ENCODE measurements around the gene HCN3. TPM values are rescaled to one million over a fixed set of nuclear protein-coding genes. Genes with fewer than 3 reads are reported as not detected.

Gene HCN3
- total and polyA plus RNA-seq, 2 of the 13 experiments (the other 11 are each of a cell fraction or from before 2014, with no cell fraction given): 2.4 to 10.2 TPM

DNA sequence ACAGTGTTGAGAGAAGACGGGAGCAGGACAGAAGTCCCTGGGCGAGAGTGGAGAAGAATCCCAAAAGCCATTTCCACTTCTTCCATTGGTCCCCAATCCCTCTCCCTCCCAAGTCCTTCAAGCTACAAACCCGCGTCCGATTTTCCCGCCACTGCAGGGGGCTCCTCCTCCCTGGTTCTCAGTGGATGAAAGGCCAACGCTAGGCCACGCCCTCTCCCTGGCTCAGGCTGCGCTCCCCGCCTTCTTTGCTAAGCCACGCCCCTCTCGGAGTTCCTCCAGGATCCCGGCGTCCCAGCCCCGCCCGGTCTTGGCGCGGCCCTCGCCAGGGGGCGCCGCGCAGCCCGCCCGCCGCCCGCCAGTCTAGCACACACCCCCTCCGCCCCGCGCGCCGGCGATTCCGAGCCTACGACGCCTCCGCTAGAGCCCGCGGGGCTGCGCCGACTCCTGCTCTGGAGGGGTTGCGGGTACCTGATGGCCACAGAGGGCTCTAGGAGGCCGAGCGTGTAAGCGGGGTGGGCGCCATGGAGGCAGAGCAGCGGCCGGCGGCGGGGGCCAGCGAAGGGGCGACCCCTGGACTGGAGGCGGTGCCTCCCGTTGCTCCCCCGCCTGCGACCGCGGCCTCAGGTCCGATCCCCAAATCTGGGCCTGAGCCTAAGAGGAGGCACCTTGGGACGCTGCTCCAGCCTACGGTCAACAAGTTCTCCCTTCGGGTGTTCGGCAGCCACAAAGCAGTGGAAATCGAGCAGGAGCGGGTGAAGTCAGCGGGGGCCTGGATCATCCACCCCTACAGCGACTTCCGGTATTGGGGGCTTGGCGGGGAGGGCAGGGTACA lies at the start of gene HCN3 (continued):
- TF ChIP-seq ZNF615 (CRISPR knock-in tag; IDR thresholded peaks at IDR 0.05; ENCODE audit: borderline replicate concordance): no peak
- TF ChIP-seq, protein P1, sequence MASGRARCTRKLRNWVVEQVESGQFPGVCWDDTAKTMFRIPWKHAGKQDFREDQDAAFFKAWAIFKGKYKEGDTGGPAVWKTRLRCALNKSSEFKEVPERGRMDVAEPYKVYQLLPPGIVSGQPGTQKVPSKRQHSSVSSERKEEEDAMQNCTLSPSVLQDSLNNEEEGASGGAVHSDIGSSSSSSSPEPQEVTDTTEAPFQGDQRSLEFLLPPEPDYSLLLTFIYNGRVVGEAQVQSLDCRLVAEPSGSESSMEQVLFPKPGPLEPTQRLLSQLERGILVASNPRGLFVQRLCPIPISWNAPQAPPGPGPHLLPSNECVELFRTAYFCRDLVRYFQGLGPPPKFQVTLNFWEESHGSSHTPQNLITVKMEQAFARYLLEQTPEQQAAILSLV (CRISPR knock-in tag; IDR thresholded peaks at IDR 0.05; ENCODE audit: borderline replicate concordance): peak; percentile 89; the same call in 1 of the 2 replicates
- TF ChIP-seq, protein P2, sequence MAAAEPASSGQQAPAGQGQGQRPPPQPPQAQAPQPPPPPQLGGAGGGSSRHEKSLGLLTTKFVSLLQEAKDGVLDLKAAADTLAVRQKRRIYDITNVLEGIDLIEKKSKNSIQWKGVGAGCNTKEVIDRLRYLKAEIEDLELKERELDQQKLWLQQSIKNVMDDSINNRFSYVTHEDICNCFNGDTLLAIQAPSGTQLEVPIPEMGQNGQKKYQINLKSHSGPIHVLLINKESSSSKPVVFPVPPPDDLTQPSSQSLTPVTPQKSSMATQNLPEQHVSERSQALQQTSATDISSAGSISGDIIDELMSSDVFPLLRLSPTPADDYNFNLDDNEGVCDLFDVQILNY (CRISPR knock-in tag; conservative IDR thresholded peaks at IDR 0.05): peak; percentile 93
- no peak for TF ChIP-seq ZNF644 (CRISPR knock-in tag; IDR thresholded peaks at IDR 0.05; ENCODE audit: low read depth)
- 0 out of 2 replicates have a peak, but pooled peaks have one; percentile 52 for TF ChIP-seq ZNF274 (CRISPR knock-in tag; IDR thresholded peaks at IDR 0.05)
- TF ChIP-seq IKZF1 (IDR thresholded peaks at IDR 0.05): no peak
- no peak for TF ChIP-seq ZNF672 (CRISPR knock-in tag; IDR thresholded peaks at IDR 0.05)
- TF ChIP-seq, protein P3, sequence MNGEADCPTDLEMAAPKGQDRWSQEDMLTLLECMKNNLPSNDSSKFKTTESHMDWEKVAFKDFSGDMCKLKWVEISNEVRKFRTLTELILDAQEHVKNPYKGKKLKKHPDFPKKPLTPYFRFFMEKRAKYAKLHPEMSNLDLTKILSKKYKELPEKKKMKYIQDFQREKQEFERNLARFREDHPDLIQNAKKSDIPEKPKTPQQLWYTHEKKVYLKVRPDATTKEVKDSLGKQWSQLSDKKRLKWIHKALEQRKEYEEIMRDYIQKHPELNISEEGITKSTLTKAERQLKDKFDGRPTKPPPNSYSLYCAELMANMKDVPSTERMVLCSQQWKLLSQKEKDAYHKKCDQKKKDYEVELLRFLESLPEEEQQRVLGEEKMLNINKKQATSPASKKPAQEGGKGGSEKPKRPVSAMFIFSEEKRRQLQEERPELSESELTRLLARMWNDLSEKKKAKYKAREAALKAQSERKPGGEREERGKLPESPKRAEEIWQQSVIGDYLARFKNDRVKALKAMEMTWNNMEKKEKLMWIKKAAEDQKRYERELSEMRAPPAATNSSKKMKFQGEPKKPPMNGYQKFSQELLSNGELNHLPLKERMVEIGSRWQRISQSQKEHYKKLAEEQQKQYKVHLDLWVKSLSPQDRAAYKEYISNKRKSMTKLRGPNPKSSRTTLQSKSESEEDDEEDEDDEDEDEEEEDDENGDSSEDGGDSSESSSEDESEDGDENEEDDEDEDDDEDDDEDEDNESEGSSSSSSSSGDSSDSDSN (CRISPR knock-in tag; IDR thresholded peaks at IDR 0.05): peak; percentile 74; the same call in 1 of the 2 replicates
- TF ChIP-seq ZZZ3 (CRISPR knock-in tag; IDR thresholded peaks at IDR 0.05; ENCODE audit: borderline replicate concordance): no peak
- no peak for TF ChIP-seq SMARCE1 (IDR thresholded peaks at IDR 0.05; ENCODE audit: borderline replicate concordance)
- no peak for TF ChIP-seq RORA (CRISPR knock-in tag; IDR thresholded peaks at IDR 0.05)
- TF ChIP-seq RAD51 (IDR thresholded peaks at IDR 0.05; ENCODE audit: borderline replicate concordance): no peak
- TF ChIP-seq, protein P4, sequence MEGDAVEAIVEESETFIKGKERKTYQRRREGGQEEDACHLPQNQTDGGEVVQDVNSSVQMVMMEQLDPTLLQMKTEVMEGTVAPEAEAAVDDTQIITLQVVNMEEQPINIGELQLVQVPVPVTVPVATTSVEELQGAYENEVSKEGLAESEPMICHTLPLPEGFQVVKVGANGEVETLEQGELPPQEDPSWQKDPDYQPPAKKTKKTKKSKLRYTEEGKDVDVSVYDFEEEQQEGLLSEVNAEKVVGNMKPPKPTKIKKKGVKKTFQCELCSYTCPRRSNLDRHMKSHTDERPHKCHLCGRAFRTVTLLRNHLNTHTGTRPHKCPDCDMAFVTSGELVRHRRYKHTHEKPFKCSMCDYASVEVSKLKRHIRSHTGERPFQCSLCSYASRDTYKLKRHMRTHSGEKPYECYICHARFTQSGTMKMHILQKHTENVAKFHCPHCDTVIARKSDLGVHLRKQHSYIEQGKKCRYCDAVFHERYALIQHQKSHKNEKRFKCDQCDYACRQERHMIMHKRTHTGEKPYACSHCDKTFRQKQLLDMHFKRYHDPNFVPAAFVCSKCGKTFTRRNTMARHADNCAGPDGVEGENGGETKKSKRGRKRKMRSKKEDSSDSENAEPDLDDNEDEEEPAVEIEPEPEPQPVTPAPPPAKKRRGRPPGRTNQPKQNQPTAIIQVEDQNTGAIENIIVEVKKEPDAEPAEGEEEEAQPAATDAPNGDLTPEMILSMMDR (CRISPR knock-in tag; IDR thresholded peaks at IDR 0.05): peak; percentile 82
- TF ChIP-seq MTF2 (CRISPR knock-in tag; IDR thresholded peaks at IDR 0.05; ENCODE audit: borderline replicate concordance): peak; percentile 86; the same call in 1 of the 2 replicates
- TF ChIP-seq MXI1 (IDR thresholded peaks at IDR 0.05; ENCODE audit: borderline replicate concordance, low read depth, low read length): peak; percentile 85; the same call in 1 of the 3 replicates
- peak; percentile 88 for TF ChIP-seq KLF6 (CRISPR knock-in tag; IDR thresholded peaks at IDR 0.05)
- TF ChIP-seq, protein P5, sequence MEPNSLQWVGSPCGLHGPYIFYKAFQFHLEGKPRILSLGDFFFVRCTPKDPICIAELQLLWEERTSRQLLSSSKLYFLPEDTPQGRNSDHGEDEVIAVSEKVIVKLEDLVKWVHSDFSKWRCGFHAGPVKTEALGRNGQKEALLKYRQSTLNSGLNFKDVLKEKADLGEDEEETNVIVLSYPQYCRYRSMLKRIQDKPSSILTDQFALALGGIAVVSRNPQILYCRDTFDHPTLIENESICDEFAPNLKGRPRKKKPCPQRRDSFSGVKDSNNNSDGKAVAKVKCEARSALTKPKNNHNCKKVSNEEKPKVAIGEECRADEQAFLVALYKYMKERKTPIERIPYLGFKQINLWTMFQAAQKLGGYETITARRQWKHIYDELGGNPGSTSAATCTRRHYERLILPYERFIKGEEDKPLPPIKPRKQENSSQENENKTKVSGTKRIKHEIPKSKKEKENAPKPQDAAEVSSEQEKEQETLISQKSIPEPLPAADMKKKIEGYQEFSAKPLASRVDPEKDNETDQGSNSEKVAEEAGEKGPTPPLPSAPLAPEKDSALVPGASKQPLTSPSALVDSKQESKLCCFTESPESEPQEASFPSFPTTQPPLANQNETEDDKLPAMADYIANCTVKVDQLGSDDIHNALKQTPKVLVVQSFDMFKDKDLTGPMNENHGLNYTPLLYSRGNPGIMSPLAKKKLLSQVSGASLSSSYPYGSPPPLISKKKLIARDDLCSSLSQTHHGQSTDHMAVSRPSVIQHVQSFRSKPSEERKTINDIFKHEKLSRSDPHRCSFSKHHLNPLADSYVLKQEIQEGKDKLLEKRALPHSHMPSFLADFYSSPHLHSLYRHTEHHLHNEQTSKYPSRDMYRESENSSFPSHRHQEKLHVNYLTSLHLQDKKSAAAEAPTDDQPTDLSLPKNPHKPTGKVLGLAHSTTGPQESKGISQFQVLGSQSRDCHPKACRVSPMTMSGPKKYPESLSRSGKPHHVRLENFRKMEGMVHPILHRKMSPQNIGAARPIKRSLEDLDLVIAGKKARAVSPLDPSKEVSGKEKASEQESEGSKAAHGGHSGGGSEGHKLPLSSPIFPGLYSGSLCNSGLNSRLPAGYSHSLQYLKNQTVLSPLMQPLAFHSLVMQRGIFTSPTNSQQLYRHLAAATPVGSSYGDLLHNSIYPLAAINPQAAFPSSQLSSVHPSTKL (CRISPR knock-in tag; IDR thresholded peaks at IDR 0.05): 0 out of 2 replicates have a peak, but pooled peaks have one; percentile 34
- TF ChIP-seq RXRB (CRISPR knock-in tag; IDR thresholded peaks at IDR 0.05; ENCODE audit: borderline replicate concordance): peak; percentile 42; the same call in 1 of the 2 replicates
